Uterus (tissue), 2 donors: ENCODE measurements around the gene PAX2.

Experiments
- POLR2A ChIP-seq, 2 donors: fragments of 450-650 bp; IDR thresholded peaks; one replicate each; pipeline ENCODE4 v1.6.1; 2016; ENCODE audit warnings: antibody characterized with exemption in 2 of 2, mild to moderate bottlenecking in 1 of 2, moderate library complexity in 1 of 2
- TF ChIP-seq, protein P1 (sequence below), 4 experiments: fragments of 200-600 bp in 2 of 4; fragments of 450-650 bp in 2 of 4; sonication (generic) in 2 of 4; IDR thresholded peaks; one replicate each; pipeline ENCODE4 v1.5.1; 2016 to 2019; ENCODE audit warnings: antibody characterized with exemption in 4 of 4, mild to moderate bottlenecking in 2 of 4, moderate library complexity in 1 of 4

DNA sequence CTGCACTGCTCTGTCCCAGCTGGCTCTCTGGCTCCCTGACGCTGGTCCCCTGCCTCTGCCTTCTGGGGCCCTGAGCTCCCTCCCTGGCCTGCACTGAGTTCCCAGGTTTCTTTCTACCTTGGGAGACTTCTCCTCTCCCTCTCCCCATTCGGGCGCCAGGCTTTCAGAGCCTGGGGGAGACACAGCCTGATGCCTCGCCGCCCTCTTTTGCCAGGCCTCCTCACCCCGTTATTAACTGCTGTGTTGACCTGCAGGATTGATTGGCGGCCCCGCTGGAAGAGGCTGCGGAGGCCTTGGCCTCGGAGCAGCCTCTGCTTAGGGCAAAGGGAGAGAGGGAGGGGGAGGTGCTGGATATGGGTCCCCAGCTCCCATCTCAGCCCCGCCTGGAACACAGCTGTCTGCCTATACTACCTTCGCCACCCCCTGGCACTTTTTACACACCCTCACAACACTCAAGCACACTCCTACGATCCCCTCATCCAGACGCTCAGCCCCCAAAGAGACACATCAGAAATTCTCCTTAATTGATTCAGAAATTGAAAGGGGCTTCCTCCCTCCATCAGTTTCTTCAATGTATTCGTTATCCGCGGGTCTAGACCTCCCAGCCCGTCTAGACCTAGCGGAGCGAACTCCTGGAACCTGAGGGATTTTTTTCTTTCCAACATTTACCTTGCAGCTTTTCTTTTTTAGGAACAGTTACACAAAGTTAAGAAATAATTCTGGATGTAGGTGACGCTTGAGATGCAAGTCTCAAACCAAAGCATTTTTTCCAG lies 7.1 kb upstream of the PAX2 start:
- TF ChIP-seq, protein P1, sequence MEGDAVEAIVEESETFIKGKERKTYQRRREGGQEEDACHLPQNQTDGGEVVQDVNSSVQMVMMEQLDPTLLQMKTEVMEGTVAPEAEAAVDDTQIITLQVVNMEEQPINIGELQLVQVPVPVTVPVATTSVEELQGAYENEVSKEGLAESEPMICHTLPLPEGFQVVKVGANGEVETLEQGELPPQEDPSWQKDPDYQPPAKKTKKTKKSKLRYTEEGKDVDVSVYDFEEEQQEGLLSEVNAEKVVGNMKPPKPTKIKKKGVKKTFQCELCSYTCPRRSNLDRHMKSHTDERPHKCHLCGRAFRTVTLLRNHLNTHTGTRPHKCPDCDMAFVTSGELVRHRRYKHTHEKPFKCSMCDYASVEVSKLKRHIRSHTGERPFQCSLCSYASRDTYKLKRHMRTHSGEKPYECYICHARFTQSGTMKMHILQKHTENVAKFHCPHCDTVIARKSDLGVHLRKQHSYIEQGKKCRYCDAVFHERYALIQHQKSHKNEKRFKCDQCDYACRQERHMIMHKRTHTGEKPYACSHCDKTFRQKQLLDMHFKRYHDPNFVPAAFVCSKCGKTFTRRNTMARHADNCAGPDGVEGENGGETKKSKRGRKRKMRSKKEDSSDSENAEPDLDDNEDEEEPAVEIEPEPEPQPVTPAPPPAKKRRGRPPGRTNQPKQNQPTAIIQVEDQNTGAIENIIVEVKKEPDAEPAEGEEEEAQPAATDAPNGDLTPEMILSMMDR (IDR thresholded peaks at IDR 0.05), result no peak
- no peak for TF ChIP-seq POLR2A (IDR thresholded peaks at IDR 0.05)
